Measurements from ENCODE around the gene SEPTIN1. TPM values are rescaled to one million over a fixed set of nuclear protein-coding genes. Genes with fewer than 3 reads are reported as not detected.

The SEPTIN1 gene
- total and polyA plus RNA-seq, 2 of the 13 experiments (the other 11 are each of a cell fraction or from before 2014, with no cell fraction given), result 0.18 to 0.67 TPM

GRCh38 chr16:30378236-30379157 is 3.9 kb downstream of the SEPTIN1 start (continued):
- TF ChIP-seq ZFP90 (CRISPR knock-in tag; IDR thresholded peaks at IDR 0.05; ENCODE audit: borderline replicate concordance) (no peak; the same call in none of the 2 replicates), TFAP4 (IDR thresholded peaks at IDR 0.05; ENCODE audit: borderline replicate concordance, low read depth) (peak; percentile 64; the same call in 1 of the 2 replicates), ZNF317 (CRISPR knock-in tag; IDR thresholded peaks at IDR 0.05) (peak; percentile 67), ZNF430 (CRISPR knock-in tag; IDR thresholded peaks at IDR 0.05) (peak; percentile 52), CENPBD1 (CRISPR knock-in tag; IDR thresholded peaks at IDR 0.05; ENCODE audit: borderline replicate concordance, low read depth) (no peak; the same call in 1 of the 2 replicates), PRDM10 (CRISPR knock-in tag; IDR thresholded peaks at IDR 0.05; ENCODE audit: low read depth) (0 out of 2 replicates have a peak, but pooled peaks have one; percentile 45), ZFP37 (CRISPR knock-in tag; IDR thresholded peaks at IDR 0.05; ENCODE audit: borderline replicate concordance) (no peak), HMG20B (CRISPR knock-in tag; conservative IDR thresholded peaks at IDR 0.05) (no peak; the same call in none of the 2 replicates), SRSF4 (IDR thresholded peaks at IDR 0.05; ENCODE audit: low read depth, low read length, poor library complexity, severe bottlenecking) (no peak), TAF1 (CRISPR knock-in tag; IDR thresholded peaks at IDR 0.05) (peak; percentile 95), ZBTB8A (CRISPR knock-in tag; IDR thresholded peaks at IDR 0.05; ENCODE audit: borderline replicate concordance, low read depth) (no peak; the same call in 1 of the 2 replicates), NCOA5 (CRISPR knock-in tag; IDR thresholded peaks at IDR 0.05) (no peak), THAP11 (CRISPR knock-in tag; IDR thresholded peaks at IDR 0.05) (peak; percentile 35; the same call in 1 of the 2 replicates), POLR2A (IDR thresholded peaks at IDR 0.05; ENCODE audit: insufficient read depth in 1 of 2, low read depth in 2 of 2, low read length in 2 of 2) (peak; percentile 65 to 98; a peak in 3 of 4 replicates), PBX2 (CRISPR knock-in tag; IDR thresholded peaks at IDR 0.05) (no peak), NKX3-1 (CRISPR knock-in tag; IDR thresholded peaks at IDR 0.05) (no peak), MAX (IDR thresholded peaks at IDR 0.05) (peak; percentile 84), ZNF570 (CRISPR knock-in tag; IDR thresholded peaks at IDR 0.05; ENCODE audit: borderline replicate concordance) (no peak; the same call in 1 of the 2 replicates), ZNF770 (CRISPR knock-in tag; IDR thresholded peaks at IDR 0.05) (peak; percentile 49; the same call in 1 of the 2 replicates), HNRNPL (IDR thresholded peaks at IDR 0.05; ENCODE audit: low read depth, low read length) (0 out of 2 replicates have a peak, but pooled peaks have one; percentile 44)
